GM23338 (cell line): ENCODE measurements around the gene GHRHR. TPM values are rescaled to one million over a fixed set of nuclear protein-coding genes. Genes with fewer than 3 reads are reported as not detected.

ENCODE experiments used
- ATAC-seq: fragments of 200-7000 bp; cut with Tn5 transposase; 3 replicates; pipeline ENCODE4 v1.9.1; 2020
- DNase-seq: peaks from one replicate; pipeline ENCODE4 v3.0.0-alpha.2; 2015; ENCODE audit warnings: low spot score
- H2AFZ ChIP-seq: fragments of 200-600 bp; sonication (generic); 2 replicates; pipeline ENCODE4 v1.8.0; 2016; ENCODE audit warnings: antibody characterized with exemption, mild to moderate bottlenecking, moderate library complexity
- H3F3A ChIP-seq: fragments of 200-600 bp; sonication (generic); replicated peaks from 2 replicates; pipeline ENCODE4 v1.8.0; 2017; ENCODE audit warnings: antibody characterized with exemption, mixed run types, low read depth
- H3K27ac ChIP-seq: fragments of 200-600 bp; sonication (generic); 2 replicates; pipeline ENCODE4 v1.6.1; 2016; ENCODE audit warnings: low read depth
- H3K27me3 ChIP-seq: fragments of 200-600 bp; sonication (generic); 2 replicates; pipeline ENCODE4 v1.8.0; 2016; ENCODE audit warnings: mild to moderate bottlenecking, mixed run types, moderate library complexity; ENCODE audit not compliant: insufficient read depth
- H3K36me3 ChIP-seq: fragments of 200-600 bp; sonication (generic); 2 replicates; pipeline ENCODE4 v1.8.0; 2016; ENCODE audit warnings: mild to moderate bottlenecking; ENCODE audit not compliant: insufficient read depth
- H3K4me1 ChIP-seq: fragments of 200-600 bp; sonication (generic); 2 replicates; pipeline ENCODE4 v1.8.0; 2016; ENCODE audit warnings: mild to moderate bottlenecking, moderate library complexity; ENCODE audit not compliant: insufficient read depth
- H3K4me2 ChIP-seq: fragments of 200-600 bp; sonication (generic); 2 replicates; pipeline ENCODE4 v1.7.1; 2017; ENCODE audit warnings: mixed run types
- H3K4me3 ChIP-seq: fragments of 200-600 bp; sonication (generic); 2 replicates; pipeline ENCODE4 v1.6.1; 2016; ENCODE audit warnings: mixed run types
- H3K79me2 ChIP-seq: fragments of 200-600 bp; sonication (generic); replicated peaks from 2 replicates; pipeline ENCODE4 v1.8.0; 2017; ENCODE audit warnings: mild to moderate bottlenecking; ENCODE audit not compliant: insufficient read depth
- H3K9me2 ChIP-seq: fragments of 200-600 bp; sonication (generic); 2 replicates; pipeline ENCODE4 v1.8.0; 2017; ENCODE audit not compliant: insufficient read depth
- H4K20me1 ChIP-seq: fragments of 200-600 bp; sonication (generic); replicated peaks from 2 replicates; pipeline ENCODE4 v1.8.0; 2017; ENCODE audit warnings: mild to moderate bottlenecking; ENCODE audit not compliant: insufficient read depth
- H3K27ac Mint-ChIP-seq: 2 replicates; pipeline ENCODE4 v1.8.0; 2020; ENCODE audit warnings: inconsistent platforms, mild to moderate bottlenecking, moderate library complexity, mixed read lengths
- H3K27me3 Mint-ChIP-seq: 3 replicates; pipeline ENCODE4 v1.8.0; 2022; ENCODE audit warnings: low read depth, mild to moderate bottlenecking, moderate library complexity, mixed read lengths, inconsistent platforms; ENCODE audit not compliant: insufficient read depth, poor library complexity
- H3K36me3 Mint-ChIP-seq: 3 replicates; pipeline ENCODE4 v1.8.0; 2021; ENCODE audit warnings: low read depth, mild to moderate bottlenecking, inconsistent platforms, moderate library complexity, mixed read lengths
- H3K4me1 Mint-ChIP-seq: 3 replicates; pipeline ENCODE4 v1.8.0; 2020; ENCODE audit warnings: mild to moderate bottlenecking, inconsistent platforms, mixed read lengths
- H3K4me3 Mint-ChIP-seq: 3 replicates; pipeline ENCODE4 v1.8.0; 2021; ENCODE audit warnings: moderate library complexity, mild to moderate bottlenecking, inconsistent platforms, mixed read lengths
- H3K9me3 Mint-ChIP-seq: 3 replicates; pipeline ENCODE4 v1.8.0; 2020; ENCODE audit warnings: moderate library complexity, mild to moderate bottlenecking, inconsistent platforms, mixed read lengths
- CREB1 ChIP-seq: fragments of 250-450 bp; sonication (Bioruptor Pico); IDR thresholded peaks from 2 replicates; pipeline ENCODE4 v1.5.0; 2020; ENCODE audit warnings: low read depth, mild to moderate bottlenecking, moderate library complexity
- CTCF ChIP-seq, 2 experiments: fragments of 200-600 bp in 1 of 2; sonication (generic) in 1 of 2; conservative IDR thresholded peaks; 2 replicates each; pipeline versions ENCODE4 v1.5.1 to v1.6.1; 2016 to 2017; ENCODE audit warnings: antibody characterized with exemption in 2 of 2, low read depth in 2 of 2, mild to moderate bottlenecking in 2 of 2, moderate library complexity in 1 of 2
- EZH2 ChIP-seq: fragments of 200-600 bp; sonication (generic); IDR thresholded peaks from one replicate; pipeline ENCODE4 v1.8.0; 2017; ENCODE audit warnings: antibody characterized with exemption, mild to moderate bottlenecking, low read depth; ENCODE audit not compliant: unreplicated experiment
- EZH2phosphoT487 ChIP-seq: fragments of 200-600 bp; sonication (generic); IDR thresholded peaks from one replicate; pipeline ENCODE4 v1.8.1; 2018; ENCODE audit warnings: antibody characterized with exemption; ENCODE audit not compliant: unreplicated experiment
- JUNB ChIP-seq: IDR thresholded peaks from one replicate; pipeline ENCODE4 v1.6.1; 2016; ENCODE audit warnings: antibody characterized with exemption; ENCODE audit not compliant: unreplicated experiment
- NANOG ChIP-seq: IDR thresholded peaks from 2 replicates; pipeline ENCODE4 v1.6.1; 2016; ENCODE audit warnings: antibody characterized with exemption, borderline replicate concordance
- POLR2AphosphoS5 ChIP-seq: IDR thresholded peaks from 2 replicates; pipeline ENCODE4 v1.6.1; 2016; ENCODE audit warnings: antibody characterized with exemption, low read depth
- REST ChIP-seq: IDR thresholded peaks from one replicate; pipeline ENCODE4 v1.6.1; 2018; ENCODE audit warnings: antibody characterized with exemption; ENCODE audit not compliant: unreplicated experiment
- STAT1 ChIP-seq: IDR thresholded peaks from one replicate; pipeline ENCODE4 v1.6.1; 2016; ENCODE audit warnings: antibody characterized with exemption; ENCODE audit not compliant: unreplicated experiment
- ZNF114 ChIP-seq: fragments of 250-450 bp; sonication (Bioruptor Pico); IDR thresholded peaks from 2 replicates; pipeline ENCODE4 v1.5.0; 2020; ENCODE audit warnings: mild to moderate bottlenecking, moderate library complexity
- ZNF331 ChIP-seq: fragments of 250-450 bp; sonication (Bioruptor Pico); IDR thresholded peaks from 2 replicates; pipeline ENCODE4 v1.5.0; 2020; ENCODE audit warnings: low read depth, mild to moderate bottlenecking, moderate library complexity
- ZNF462 ChIP-seq: fragments of 250-450 bp; sonication (Bioruptor Pico); IDR thresholded peaks from 2 replicates; pipeline ENCODE4 v1.5.0; 2020; ENCODE audit warnings: mild to moderate bottlenecking, moderate library complexity
- polyA plus RNA-seq: library from polyadenylated mRNA; unstranded; fragments of >200 nt; fragmentation: Nextera tagmentation; extraction: Ambion mirVana; gene quantifications from 2 replicates; pipeline ENCODE4 v1.2.1, GENCODE V29; 2016
- total RNA-seq: library from RNA; depleted of rRNA; stranded (reverse); fragments of >200 nt; shearing (Covaris generic); gene quantifications from 2 replicates; pipeline ENCODE4 v1.2.3, GENCODE V29; 2014
- TF ChIP-seq, protein P1 (sequence below): IDR thresholded peaks from 2 replicates; pipeline ENCODE4 v1.6.1; 2016; ENCODE audit warnings: antibody characterized with exemption

Gene GHRHR
- total and polyA plus RNA-seq, 2 experiments from 2014 or later = 2.2 TPM; not detected in 1

DNA sequence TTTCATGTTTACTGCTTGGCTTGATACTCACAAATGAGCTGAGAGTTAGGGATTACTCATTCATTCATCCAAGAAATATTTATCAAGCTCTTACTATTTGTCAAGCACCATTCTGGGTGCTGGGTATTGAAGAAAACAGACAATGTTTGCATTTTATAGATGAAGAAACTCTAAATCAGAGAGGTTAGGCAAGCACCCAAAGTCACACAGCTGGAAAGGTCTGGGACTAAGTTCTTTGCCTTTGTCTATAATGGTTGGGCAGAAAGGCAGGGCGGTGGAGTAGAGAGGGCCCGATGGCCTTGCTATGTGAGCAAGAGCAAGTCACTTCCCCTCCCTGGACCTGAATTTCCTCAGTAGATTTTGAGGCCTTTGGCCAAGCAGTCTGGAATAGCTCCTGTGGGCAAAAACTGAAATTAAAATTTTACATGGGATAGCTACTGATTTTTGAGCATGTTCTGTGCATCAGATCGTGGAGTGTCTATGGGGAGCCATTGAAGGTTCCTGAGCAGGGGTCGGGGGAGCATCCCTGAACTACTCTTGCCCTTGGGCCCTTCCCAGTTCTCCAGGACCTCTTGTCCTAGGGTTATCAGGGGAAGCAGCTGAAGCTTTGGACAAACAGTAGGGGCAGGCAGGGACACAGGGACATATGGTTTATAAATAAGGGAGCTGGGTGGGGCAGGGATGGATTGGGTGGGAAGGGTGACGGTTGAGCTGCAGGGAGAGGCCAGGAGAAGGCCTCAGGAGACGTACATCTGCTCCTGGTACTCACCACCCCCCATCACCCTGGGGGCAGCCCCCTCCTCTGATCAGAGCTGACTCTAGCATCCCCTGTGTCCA, 28.8 kb upstream of the GHRHR start:
- no peaks in the 10 kb centered on the region for H3K9me3 Mint-ChIP-seq
- no peak for DNase-seq
- Histone ChIP-seq H3K4me3 (no peak overlapping the region), H3K79me2 (no peaks in the 10 kb centered on the region), H3K4me2 (no peak overlapping the region), H4K20me1 (no peaks in the 10 kb centered on the region), H3F3A (no peaks in the 10 kb centered on the region), H3K27me3 (no peaks in the 10 kb centered on the region), H3K27ac (no peak overlapping the region), H3K4me1 (peaks cover 6% of the 10 kb centered on the region; the same call in 1 of the 2 replicates), H3K36me3 (no peaks in the 10 kb centered on the region), H2AFZ (no peak overlapping the region), H3K9me2 (no peaks in the 10 kb centered on the region)
- peaks cover 7% of the 10 kb centered on the region; the same call in 2 of the 3 replicates for H3K4me1 Mint-ChIP-seq
- peaks cover 12% of the 10 kb centered on the region for H3K27me3 Mint-ChIP-seq
- TF ChIP-seq, protein P1, sequence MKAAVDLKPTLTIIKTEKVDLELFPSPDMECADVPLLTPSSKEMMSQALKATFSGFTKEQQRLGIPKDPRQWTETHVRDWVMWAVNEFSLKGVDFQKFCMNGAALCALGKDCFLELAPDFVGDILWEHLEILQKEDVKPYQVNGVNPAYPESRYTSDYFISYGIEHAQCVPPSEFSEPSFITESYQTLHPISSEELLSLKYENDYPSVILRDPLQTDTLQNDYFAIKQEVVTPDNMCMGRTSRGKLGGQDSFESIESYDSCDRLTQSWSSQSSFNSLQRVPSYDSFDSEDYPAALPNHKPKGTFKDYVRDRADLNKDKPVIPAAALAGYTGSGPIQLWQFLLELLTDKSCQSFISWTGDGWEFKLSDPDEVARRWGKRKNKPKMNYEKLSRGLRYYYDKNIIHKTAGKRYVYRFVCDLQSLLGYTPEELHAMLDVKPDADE = no peak
- TF ChIP-seq REST (no peak), JUNB (no peak), ZNF462 (CRISPR knock-in tag) (no peak), ZNF114 (no peak), EZH2phosphoT487 (no peak), CREB1 (CRISPR knock-in tag) (no peak), POLR2AphosphoS5 (no peak), STAT1 (no peak), CTCF (conservative IDR thresholded peaks at IDR 0.05; ENCODE audit: low read depth in 2 of 2) (no peak), ZNF331 (CRISPR knock-in tag) (no peak), NANOG (no peak), EZH2 (no peak)
- no peak overlapping the region for H3K27ac Mint-ChIP-seq
- no peak for ATAC-seq
- no peaks in the 10 kb centered on the region for H3K36me3 Mint-ChIP-seq
- no peak overlapping the region for H3K4me3 Mint-ChIP-seq
